COLO668 (cell line): ENCODE measurements around the gene MPC1.

ENCODE experiments used
- DNase-seq: peaks from one replicate; lab custom pipeline; 2025; ENCODE audit not compliant: unreplicated experiment; lab: John Stamatoyannopoulos, UW

The MPC1 gene

DNA sequence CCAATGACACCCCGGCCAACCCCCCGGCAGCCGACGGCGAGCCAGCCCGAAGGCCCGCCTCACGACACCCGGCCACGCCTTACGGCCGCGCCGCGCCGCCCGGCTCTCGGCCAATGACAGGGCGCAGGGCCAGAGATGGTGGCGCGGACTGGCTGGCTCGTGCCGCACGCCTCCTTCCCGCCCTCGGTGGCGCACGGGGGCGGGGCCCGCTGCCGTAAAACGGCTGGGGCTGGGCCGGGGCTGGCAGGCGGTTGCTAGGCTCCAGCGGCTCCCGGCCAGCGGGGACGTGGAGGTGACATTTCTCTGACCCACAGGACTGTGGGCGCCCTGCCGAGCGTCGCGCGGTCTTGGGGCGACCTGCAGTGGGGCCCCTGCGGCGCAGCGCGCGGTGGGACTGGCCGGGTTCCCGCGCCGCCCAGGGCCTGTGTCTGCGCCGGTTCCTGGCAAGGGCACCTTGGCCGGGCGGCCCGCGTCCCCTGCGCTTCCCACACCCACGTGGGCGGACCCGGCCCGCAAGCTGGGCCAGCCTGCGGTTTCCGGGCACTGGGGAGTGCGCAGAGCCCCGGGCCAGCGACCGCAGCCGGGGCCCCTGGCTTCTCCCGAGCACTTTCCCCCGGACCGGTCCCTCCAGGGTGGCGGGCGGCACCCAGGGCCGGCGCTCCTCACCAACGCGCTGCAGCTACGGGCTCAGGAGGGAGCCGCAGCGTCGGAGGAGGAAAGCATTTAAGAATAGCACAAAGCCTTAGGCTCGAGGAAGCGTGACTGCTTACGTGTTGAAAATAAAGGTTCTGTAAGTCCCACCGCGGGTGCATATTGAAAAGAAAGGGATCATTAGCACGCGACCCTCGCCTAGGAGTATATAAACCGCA lies at the start of gene MPC1:
TSS of gene MPC1 (minus strand) at position 8 of the 869 bp plus-strand sequence. CDS start 64 bp downstream, outside the sequence.
- peak; percentile 95 for DNase-seq

GRCh38 chr6:166430269-166430668 lies 47.5 kb upstream of the MPC1 start:
- DNase-seq = no peak

DNA sequence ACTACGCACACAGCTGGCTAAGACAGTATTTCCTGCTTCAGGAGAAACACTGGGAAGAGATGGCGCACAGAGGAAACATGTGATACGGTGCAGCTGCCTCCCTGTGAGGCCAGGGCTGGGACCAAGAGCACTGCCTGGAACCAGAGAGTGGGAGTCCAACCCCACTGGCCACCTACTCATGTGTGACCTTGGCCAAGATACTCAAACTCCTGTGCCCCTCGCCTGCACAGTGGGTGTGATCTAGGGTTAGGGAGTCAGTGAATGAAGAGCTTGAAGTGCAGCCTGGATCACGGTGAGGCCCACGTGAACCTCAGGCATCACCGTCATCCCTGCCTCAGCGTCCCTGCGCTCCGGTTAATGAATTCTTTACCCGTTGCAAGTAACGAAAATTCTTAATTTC lies 41.7 kb upstream of the MPC1 start:
- DNase-seq = no peak

DNA sequence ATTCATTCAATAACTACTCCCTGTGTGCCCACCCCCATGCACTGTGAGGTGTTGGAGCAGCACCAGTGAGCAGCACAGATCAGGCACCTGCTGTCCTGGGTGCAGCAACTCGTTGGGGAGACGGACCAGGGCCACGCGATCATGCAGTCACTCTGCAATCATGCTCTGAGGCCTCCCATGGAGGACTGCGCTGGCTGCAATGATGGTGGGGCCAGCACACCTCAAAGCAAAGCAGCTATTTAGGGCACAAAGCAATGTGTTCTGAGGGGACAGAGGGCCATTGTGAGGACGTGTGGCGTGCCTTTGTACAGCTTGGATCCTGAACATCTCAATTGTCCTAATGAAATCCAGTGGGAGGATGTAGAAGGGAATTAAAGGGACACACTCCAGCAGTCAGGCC lies 41.0 kb upstream of the MPC1 start:
- DNase-seq = no peak

DNA sequence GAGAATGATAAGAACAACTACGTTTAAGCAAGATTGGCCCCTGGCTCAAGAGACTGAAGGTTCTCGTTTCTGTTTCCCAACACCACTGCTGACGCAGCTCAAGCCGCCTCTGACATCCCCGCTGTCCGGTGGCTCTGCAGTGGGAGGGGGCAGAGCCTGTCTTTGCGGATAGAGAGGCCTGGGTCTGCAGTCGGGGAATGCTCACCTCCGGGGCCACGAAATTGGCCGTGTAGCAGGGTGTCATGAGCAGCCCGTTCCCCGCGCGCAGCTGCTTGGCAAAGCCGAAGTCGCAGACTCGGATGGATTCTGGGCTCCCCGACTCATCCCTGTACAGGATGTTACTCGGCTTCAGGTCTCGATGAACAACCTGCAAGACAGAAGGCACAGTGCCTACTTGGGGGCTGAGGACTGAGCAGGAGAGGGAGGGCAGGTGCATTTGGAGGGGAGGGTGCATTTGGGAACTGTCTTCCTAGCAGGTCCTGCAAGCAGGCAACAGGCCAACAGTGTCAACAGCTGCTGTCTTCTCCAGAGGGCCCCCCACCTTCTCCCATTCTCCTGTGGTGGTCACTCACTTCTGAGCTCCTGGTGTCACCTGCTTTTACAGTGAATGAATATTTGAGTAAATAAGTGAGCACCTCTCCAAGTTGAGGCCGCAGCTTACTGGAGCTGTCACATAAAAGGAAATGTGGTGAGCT lies 40.5 kb upstream of the MPC1 start:
- DNase-seq = no peak

DNA sequence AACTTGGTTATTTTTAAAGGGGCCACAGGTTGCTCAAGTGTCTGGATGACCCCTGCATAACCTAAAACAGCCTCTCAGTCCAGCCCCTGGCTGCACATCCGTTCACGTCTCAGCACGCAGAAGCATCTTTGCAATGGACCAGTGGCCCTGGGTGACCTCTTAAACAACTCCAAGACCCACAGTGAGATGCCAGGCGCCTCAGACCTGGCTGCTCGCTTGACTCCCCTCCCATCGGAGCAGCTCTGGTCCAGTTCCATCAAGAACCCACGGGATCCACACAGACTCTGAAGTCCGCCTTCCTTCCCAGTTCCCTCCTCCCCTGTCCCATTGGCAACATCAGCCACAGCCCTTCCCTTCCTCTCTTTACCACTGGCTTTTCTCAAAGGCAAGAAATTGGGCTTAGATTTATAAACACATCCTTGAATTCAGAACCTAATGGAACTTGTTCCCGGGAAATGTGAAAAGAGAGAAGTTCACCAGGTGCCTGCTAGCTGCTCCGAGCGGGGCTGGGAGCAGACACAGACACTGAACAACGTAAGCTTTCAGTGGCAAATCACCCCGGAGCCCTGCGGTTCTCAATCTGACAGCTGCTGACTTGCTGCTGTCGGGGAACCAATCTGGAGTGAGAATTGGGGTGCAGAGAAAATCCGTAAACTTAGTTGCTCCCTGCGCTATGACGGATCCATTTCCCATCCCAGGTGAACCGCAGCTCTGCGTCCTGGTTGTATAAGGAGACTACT lies 39.6 kb upstream of the MPC1 start:
- DNase-seq = no peak

DNA sequence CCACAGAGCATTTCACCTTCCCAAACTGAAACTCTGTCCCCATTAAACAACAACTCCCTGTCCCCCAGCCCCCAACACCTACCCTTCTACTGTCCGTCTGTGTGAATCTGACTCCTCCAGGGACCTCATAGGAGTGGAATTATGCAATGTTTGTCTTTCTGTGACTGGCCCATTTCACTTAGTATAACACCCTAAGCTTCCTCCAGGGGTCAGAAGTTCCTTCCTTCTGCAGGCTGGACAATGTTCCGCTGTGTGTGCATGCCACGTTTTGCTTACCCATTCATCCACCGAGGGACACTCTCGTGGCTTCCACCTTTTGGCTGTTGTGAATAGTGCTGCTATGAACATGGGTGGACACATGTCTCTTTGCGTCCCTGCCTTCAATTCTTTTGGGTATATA lies 37.6 kb upstream of the MPC1 start:
- DNase-seq = no peak

- no peak for DNase-seq
These were observed 37.0 kb upstream of the MPC1 start for GRCh38 chr6:166419717-166420116.

DNA sequence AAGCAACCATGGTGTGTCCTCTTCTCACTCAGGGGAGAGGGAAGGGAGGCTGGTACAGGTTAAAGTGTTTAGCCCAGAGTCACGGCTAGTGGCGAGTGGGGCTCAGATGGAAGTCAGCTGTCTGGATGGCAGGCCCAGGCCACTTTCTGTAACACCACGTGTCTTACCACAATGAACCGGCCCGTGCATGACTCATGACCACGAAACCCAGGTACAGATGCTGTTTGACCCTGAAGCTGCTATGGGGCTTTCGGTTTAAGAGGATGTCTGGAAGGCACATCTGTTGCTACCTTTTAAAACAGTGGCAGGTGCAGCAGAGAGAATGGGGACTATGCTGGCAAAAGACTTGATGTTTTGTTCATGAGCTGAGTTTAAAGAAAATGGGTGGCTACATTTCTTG lies 36.5 kb upstream of the MPC1 start:
- DNase-seq = no peak

DNA sequence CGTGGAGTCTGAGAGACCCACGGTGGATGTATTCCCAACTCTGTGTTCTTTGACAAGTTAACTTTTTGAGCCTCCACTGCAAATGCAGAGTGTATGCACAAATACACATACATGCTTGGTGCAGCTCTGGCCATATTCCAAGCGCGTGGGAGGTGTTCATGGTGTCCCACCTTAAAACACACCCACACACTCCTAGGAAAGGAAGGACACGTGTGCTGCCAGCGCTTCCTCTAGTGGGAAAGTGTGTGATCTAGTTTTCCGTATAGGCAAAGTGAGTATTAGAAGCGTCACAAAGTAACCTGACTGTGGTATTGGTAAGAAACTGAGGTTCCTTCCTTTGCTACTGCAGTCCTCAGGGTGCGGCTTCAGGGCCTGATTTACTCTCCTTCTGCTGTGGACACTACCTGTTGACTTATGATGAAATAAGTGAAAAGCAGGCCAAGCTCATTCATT lies 36.0 kb upstream of the MPC1 start:
- no peak for DNase-seq

GRCh38 chr6:166417285-166417691 lies 34.5 kb upstream of the MPC1 start:
- DNase-seq = no peak

- no peak for DNase-seq
These were observed 33.1 kb upstream of the MPC1 start for GRCh38 chr6:166415833-166416347.

GRCh38 chr6:166415306-166415705 lies 32.6 kb upstream of the MPC1 start:
- no peak for DNase-seq

DNA sequence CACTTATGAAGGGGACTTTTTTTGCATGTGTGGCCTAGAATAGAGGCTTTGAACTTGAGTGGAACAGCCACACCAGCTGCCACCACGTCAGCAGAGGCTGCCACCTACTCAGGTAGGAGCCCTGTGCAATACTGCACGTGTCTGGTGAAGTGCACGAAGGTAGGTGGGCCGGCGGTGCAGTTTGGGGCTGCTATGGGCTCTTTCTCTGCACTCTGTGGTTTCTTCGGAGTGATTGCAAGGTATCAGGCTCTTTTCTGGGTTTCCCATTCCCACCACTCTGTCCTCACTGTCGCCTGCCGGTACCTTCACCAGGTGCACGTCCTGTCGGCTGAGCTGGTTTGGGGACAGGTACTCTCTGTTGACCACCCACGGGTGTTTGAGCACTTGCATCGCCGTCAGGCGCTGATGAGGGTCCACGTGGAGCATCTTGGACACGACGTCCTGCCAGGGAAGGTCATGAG lies 30.8 kb upstream of the MPC1 start:
- no peak for DNase-seq

GRCh38 chr6:166412911-166413384 lies 30.2 kb upstream of the MPC1 start:
- no peak for DNase-seq

DNA sequence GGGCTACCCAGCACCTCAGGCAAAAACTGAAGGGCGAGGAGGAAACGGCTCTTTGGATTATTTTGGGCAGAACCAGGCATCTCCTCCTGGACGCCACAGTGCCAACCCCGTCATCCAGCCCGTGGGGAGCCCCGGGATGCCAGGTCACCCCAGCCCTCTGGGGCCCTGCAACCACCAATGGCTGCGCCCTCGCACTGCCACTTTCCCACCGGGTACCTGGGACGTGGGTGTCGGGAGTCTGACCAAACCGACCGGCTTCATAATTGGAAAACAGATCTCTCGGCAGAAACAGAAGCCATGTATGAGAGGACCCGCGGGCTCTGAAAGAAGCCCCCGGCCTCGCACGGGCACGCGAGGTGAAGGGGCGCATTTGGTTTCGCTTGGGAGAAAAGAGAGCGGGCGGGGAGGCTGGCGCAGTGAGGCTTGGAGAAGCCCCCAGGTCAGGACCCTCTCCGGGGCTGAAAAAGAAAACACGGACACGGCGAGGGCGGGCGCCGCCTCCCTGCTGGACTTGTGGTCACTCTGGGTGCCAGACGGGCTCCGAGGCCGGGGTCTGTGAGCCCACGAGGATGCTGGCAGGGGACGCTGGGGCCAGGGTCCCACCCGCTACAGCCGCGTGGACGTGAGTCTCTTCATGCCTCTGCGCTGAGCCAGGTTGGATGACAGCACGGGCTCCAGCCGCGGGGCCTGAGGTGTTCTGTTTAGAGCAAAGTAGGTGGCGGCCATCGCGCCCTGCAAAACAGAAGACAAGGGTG lies 29.6 kb upstream of the MPC1 start:
- no peak for DNase-seq

DNA sequence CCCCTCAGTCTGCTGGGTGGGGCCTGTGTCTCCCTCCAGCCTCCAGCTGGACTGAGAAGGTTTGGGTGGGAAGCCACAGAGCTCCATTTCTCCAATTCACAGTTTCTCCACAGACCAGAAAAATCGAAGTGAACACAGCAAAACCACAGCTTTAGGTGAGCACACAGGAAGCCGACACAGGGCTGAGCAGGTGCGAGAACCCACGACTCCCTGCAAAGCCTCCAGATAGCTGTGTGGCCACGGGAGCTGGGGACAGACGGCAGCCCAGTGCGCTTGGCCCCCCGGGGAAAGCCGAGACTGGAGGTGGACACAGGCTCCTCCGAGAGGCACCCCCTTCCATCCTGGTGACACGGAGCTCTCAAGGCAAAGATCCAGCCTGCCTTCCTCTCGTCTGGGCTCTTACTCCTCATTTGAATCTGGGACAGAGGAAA lies 29.0 kb upstream of the MPC1 start:
- DNase-seq = no peak

DNA sequence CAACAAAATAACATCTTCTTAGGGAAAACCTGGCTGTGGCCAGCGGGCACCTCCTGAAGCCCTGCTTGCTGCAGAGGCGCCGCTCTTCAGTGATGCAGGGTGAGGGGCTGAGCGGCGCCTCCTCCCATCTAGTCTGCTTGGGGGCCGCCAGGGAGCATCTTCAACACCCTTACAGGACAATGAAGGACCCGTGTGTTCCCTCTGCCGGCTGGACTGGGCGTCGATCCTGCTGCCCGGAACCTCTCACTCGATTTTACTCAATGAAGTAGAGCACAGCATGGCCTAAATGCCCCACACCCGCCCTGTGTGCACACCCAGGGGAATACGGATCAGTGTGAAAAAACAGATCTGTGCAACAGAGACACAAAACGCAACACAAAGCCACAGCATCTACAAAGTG lies 28.5 kb upstream of the MPC1 start:
- no peak for DNase-seq

DNA sequence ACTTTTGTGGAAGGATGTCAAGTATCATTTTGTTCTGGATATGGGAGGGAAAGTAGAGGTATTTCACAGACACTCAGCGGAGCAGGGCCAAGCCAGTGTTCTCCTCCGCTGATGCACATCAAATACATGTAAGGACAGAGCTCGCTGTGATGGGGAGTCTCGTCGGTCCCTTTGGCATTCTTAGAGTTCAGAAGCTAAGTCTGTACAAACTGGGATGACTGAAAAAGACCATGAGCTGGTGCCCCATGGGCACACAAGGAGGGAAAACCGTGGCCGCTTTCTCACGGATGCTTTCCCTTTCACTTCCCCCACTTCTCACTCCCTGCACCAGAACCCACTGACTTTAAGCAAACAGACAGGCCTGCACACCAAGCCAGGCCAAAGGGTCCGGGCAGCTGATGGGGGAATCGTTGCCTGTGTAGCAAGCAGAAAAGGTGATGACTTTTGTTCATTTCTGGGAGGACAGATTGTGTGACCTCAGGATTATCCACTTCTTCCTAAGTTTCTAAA lies 27.7 kb upstream of the MPC1 start:
- no peak for DNase-seq
